ENCODE data around the gene KANK4. TPM values are rescaled to one million over a fixed set of nuclear protein-coding genes. Genes with fewer than 3 reads are reported as not detected.
A peak's percentile ranks its signal among the peaks of the same experiment; 100 is the strongest.

Gene KANK4
- total RNA-seq, 8 experiments from 2014 or later: 0.27 to 6.7 (median 1.2) TPM

- H3K27ac ChIP-seq: no peak overlapping the region
- 38 to 96% (median 86%) methylated on average over 2 to 3 of the region's 4 CpGs; no CpG with 5 or more reads in 3 of the 10 experiments for WGBS, 10 experiments
- H3K4me1 ChIP-seq (replicated peaks in 1 of 2): peaks cover 0 to 5% of the 10 kb centered on the region in 2 donors
- in situ Hi-C loops (cut with MboI; ENCODE audit: low pct_unique_long_range_greater_than_20kb in 2 of 9, low sequenced_read_pairs in 9 of 9, unreplicated experiment in 9 of 9): no loop called here
- peak in 1 of 8 experiments; percentile 85 for ATAC-seq (replicated peaks in 6 of 8)
- H3K4me3 ChIP-seq: no peak overlapping the region
Measured at GRCh38 chr1:62352387-62352786, 33.2 kb upstream of the KANK4 start.

- WGBS, 10 experiments: 79 to 100% (median 95%) methylated on average over 1 to 2 of the region's 2 CpGs; no CpG with 5 or more reads in 3 of the 10 experiments
- no peak overlapping the region for H3K27ac ChIP-seq
- in situ Hi-C loops (cut with MboI; ENCODE audit: low pct_unique_long_range_greater_than_20kb in 2 of 9, low sequenced_read_pairs in 9 of 9, unreplicated experiment in 9 of 9): no loop called here
- no peaks in the 10 kb centered on the region for H3K4me1 ChIP-seq (replicated peaks in 1 of 2)
- H3K4me3 ChIP-seq: no peak overlapping the region
- ATAC-seq (replicated peaks in 6 of 8): no peak
Measured at GRCh38 chr1:62349470-62350233, 30.4 kb upstream of the KANK4 start.

GRCh38 chr1:62346886-62347285, 27.7 kb upstream of the KANK4 start:
- WGBS, 10 experiments: 0 to 100% (median 90%) methylated on average over 1 to 4 of the region's 4 CpGs; no CpG with 5 or more reads in 1 of the 10 experiments
- no peaks in the 10 kb centered on the region for H3K4me1 ChIP-seq (replicated peaks in 1 of 2)
- H3K27ac ChIP-seq: no peak overlapping the region
- no peak for ATAC-seq (replicated peaks in 6 of 8)
- no peak overlapping the region for H3K4me3 ChIP-seq
- in situ Hi-C loops (cut with MboI; ENCODE audit: low pct_unique_long_range_greater_than_20kb in 2 of 9, low sequenced_read_pairs in 9 of 9, unreplicated experiment in 9 of 9): no loop called here

- in situ Hi-C loops (cut with MboI; ENCODE audit: low pct_unique_long_range_greater_than_20kb in 2 of 9, low sequenced_read_pairs in 9 of 9, unreplicated experiment in 9 of 9): no loop called here
- ATAC-seq (replicated peaks in 6 of 8): no peak
- no peak overlapping the region for H3K27ac ChIP-seq
- H3K4me1 ChIP-seq (replicated peaks in 1 of 2): no peaks in the 10 kb centered on the region
- 68 to 100% (median 93%) methylated on average over 4 to 5 of the region's 5 CpGs; no CpG with 5 or more reads in 3 of the 10 experiments for WGBS, 10 experiments
- H3K4me3 ChIP-seq: no peak overlapping the region
Measured at GRCh38 chr1:62343911-62344310, 24.7 kb upstream of the KANK4 start.

GRCh38 chr1:62342270-62342669, 23.0 kb upstream of the KANK4 start:
- Histone ChIP-seq H3K27ac (no peak overlapping the region), H3K4me1 (replicated peaks in 1 of 2) (peaks cover 12 to 13% of the 10 kb centered on the region in 2 donors), H3K4me3 (no peak overlapping the region)
- no peak for ATAC-seq (replicated peaks in 6 of 8)
- WGBS, 10 experiments: 0 to 100% (median 82%) methylated on average over 1 to 3 of the region's 3 CpGs; no CpG with 5 or more reads in 1 of the 10 experiments
- in situ Hi-C loops (cut with MboI; ENCODE audit: low pct_unique_long_range_greater_than_20kb in 2 of 9, low sequenced_read_pairs in 9 of 9, unreplicated experiment in 9 of 9): no loop called here

GRCh38 chr1:62341615-62342014, 22.4 kb upstream of the KANK4 start:
- in situ Hi-C loops (cut with MboI; ENCODE audit: low pct_unique_long_range_greater_than_20kb in 2 of 9, low sequenced_read_pairs in 9 of 9, unreplicated experiment in 9 of 9): no loop called here
- Histone ChIP-seq H3K4me1 (replicated peaks in 1 of 2) (peaks cover 17 to 18% of the 10 kb centered on the region in 2 donors), H3K4me3 (no peak overlapping the region), H3K27ac (no peak overlapping the region)
- peak in 3 of 8 experiments; percentile 69 to 88 (median 76) for ATAC-seq (replicated peaks in 6 of 8)
- WGBS, 10 experiments: 20 to 95% (median 88%) methylated on average over 1 to 4 of the region's 4 CpGs; no CpG with 5 or more reads in 2 of the 10 experiments

- Histone ChIP-seq H3K4me1 (replicated peaks in 1 of 2) (peaks cover 17 to 18% of the 10 kb centered on the region in 2 donors), H3K4me3 (no peak overlapping the region), H3K27ac (no peak overlapping the region)
- 20 to 100% (median 73%) methylated on average over 1 to 3 of the region's 3 CpGs; no CpG with 5 or more reads in 4 of the 10 experiments for WGBS, 10 experiments
- peak in 3 of 8 experiments; percentile 48 to 69 (median 68) for ATAC-seq (replicated peaks in 6 of 8)
- in situ Hi-C loops (cut with MboI; ENCODE audit: low pct_unique_long_range_greater_than_20kb in 2 of 9, low sequenced_read_pairs in 9 of 9, unreplicated experiment in 9 of 9): no loop called here
Measured at GRCh38 chr1:62341089-62341488, 21.9 kb upstream of the KANK4 start.

- Histone ChIP-seq H3K4me1 (replicated peaks in 1 of 2) (peaks cover 17 to 18% of the 10 kb centered on the region in 2 donors), H3K4me3 (no peak overlapping the region), H3K27ac (no peak overlapping the region)
- WGBS, 10 experiments: 0 to 60% (median 50%) methylated on average over 2 to 19 of the region's 21 CpGs; no CpG with 5 or more reads in 4 of the 10 experiments
- in situ Hi-C loops (cut with MboI; ENCODE audit: low pct_unique_long_range_greater_than_20kb in 2 of 9, low sequenced_read_pairs in 9 of 9, unreplicated experiment in 9 of 9): no loop called here
- peak in 7 of 8 experiments; percentile 5 to 87 (median 83) for ATAC-seq (replicated peaks in 6 of 8)
Measured at GRCh38 chr1:62337706-62338631, 18.7 kb upstream of the KANK4 start.

GRCh38 chr1:62336995-62337705, 17.9 kb upstream of the KANK4 start:
- Histone ChIP-seq H3K4me3 (no peak overlapping the region), H3K27ac (no peak overlapping the region), H3K4me1 (replicated peaks in 1 of 2) (peaks cover 17 to 18% of the 10 kb centered on the region in 2 donors)
- in situ Hi-C loops (cut with MboI; ENCODE audit: low pct_unique_long_range_greater_than_20kb in 2 of 9, low sequenced_read_pairs in 9 of 9, unreplicated experiment in 9 of 9): no loop called here
- peak in 6 of 8 experiments; percentile 6 to 70 (median 40) for ATAC-seq (replicated peaks in 6 of 8)
- 60 to 100% (median 66%) methylated on average over 1 to 8 of the region's 10 CpGs; no CpG with 5 or more reads in 2 of the 10 experiments for WGBS, 10 experiments

GRCh38 chr1:62336638-62336994, 17.4 kb upstream of the KANK4 start:
- H3K4me1 ChIP-seq (replicated peaks in 1 of 2): peaks cover 17 to 18% of the 10 kb centered on the region in 2 donors
- no peak overlapping the region for H3K4me3 ChIP-seq
- in situ Hi-C loops (cut with MboI; ENCODE audit: low pct_unique_long_range_greater_than_20kb in 2 of 9, low sequenced_read_pairs in 9 of 9, unreplicated experiment in 9 of 9): no loop called here
- H3K27ac ChIP-seq: no peak overlapping the region
- WGBS, 10 experiments: 83 to 100% (median 97%) methylated on average over 1 to 7 of the region's 8 CpGs; no CpG with 5 or more reads in 3 of the 10 experiments
- no peak for ATAC-seq (replicated peaks in 6 of 8)

- in situ Hi-C loops (cut with MboI; ENCODE audit: low pct_unique_long_range_greater_than_20kb in 2 of 9, low sequenced_read_pairs in 9 of 9, unreplicated experiment in 9 of 9): no loop called here
- ATAC-seq (replicated peaks in 6 of 8): no peak
- H3K27ac ChIP-seq: no peak overlapping the region
- no peak overlapping the region for H3K4me3 ChIP-seq
- peaks cover 17 to 18% of the 10 kb centered on the region in 2 donors for H3K4me1 ChIP-seq (replicated peaks in 1 of 2)
- WGBS, 10 experiments: 0 to 82% (median 17%) methylated on average over 1 to 3 of the region's 3 CpGs; no CpG with 5 or more reads in 3 of the 10 experiments
Measured at GRCh38 chr1:62335656-62336055, 16.4 kb upstream of the KANK4 start.

GRCh38 chr1:62334434-62334985, 15.3 kb upstream of the KANK4 start:
- no peak overlapping the region for H3K4me3 ChIP-seq
- in situ Hi-C loops (cut with MboI; ENCODE audit: low pct_unique_long_range_greater_than_20kb in 2 of 9, low sequenced_read_pairs in 9 of 9, unreplicated experiment in 9 of 9): no loop called here
- 67 to 100% (median 94%) methylated on average over 1 to 4 of the region's 4 CpGs for WGBS, 10 experiments
- peaks cover 17 to 18% of the 10 kb centered on the region in 2 donors for H3K4me1 ChIP-seq (replicated peaks in 1 of 2)
- H3K27ac ChIP-seq: no peak overlapping the region
- ATAC-seq (replicated peaks in 6 of 8): peak in 2 of 8 experiments; percentile 79 to 86

All from motor neuron (in vitro differentiated cells).